ENCODE measurements around the gene GSE1. TPM values are rescaled to one million over a fixed set of nuclear protein-coding genes. Genes with fewer than 3 reads are reported as not detected.

Gene GSE1
- total RNA-seq, 6 experiments from 2014 or later: 30.0 to 48.0 (median 38.8) TPM

- ATAC-seq (peak in 2 of 4 donors; percentile 12 to 19), DNase-seq (peak in 1 of 3 donors; percentile 70)
- no peaks in the 10 kb centered on the region for H3K27me3 ChIP-seq
- no peak overlapping the region for H3K4me3 ChIP-seq
- H3K36me3 ChIP-seq: no peaks in the 10 kb centered on the region
- H3K9me3 ChIP-seq: no peaks in the 10 kb centered on the region
- H3K4me1 ChIP-seq: peaks cover 0 to 42% (median 11%) of the 10 kb centered on the region in 4 donors
- H3K27ac ChIP-seq: no peak overlapping the region
- intact Hi-C loops (cut with DNase I): no loop called here
- WGBS (ENCODE audit: insufficient coverage, low coverage, low lambda C conversion rate, missing lambda C conversion rate): 63% methylated on average over 14 of the region's 26 CpGs
- no peak for TF ChIP-seq CTCF (IDR thresholded peaks at IDR 0.05)
- no peak for TF ChIP-seq POLR2A (IDR thresholded peaks at IDR 0.05)
These were observed 25.7 kb downstream of the GSE1 start for GRCh38 chr16:85638695-85639409.

GRCh38 chr16:85639529-85640253, 26.6 kb downstream of the GSE1 start:
- intact Hi-C loops (cut with DNase I): no loop called here
- Histone ChIP-seq H3K27me3 (no peaks in the 10 kb centered on the region), H3K4me1 (peaks cover 0 to 37% (median 11%) of the 10 kb centered on the region in 4 donors), H3K36me3 (no peaks in the 10 kb centered on the region), H3K9me3 (no peaks in the 10 kb centered on the region), H3K4me3 (no peak overlapping the region), H3K27ac (no peak overlapping the region)
- peak in 2 of 3 donors; percentile 72 to 85 for DNase-seq
- 80% methylated on average over 2 of the region's 35 CpGs for WGBS (ENCODE audit: insufficient coverage, low coverage, low lambda C conversion rate, missing lambda C conversion rate)
- peak; percentile 2 to 58 (median 30) for ATAC-seq
- TF ChIP-seq CTCF (IDR thresholded peaks at IDR 0.05): no peak
- TF ChIP-seq POLR2A (IDR thresholded peaks at IDR 0.05): no peak

- TF ChIP-seq CTCF (IDR thresholded peaks at IDR 0.05) (no peak), POLR2A (IDR thresholded peaks at IDR 0.05) (no peak)
- peaks cover 0 to 32% (median 11%) of the 10 kb centered on the region in 4 donors for H3K4me1 ChIP-seq
These were observed 27.1 kb downstream of the GSE1 start for GRCh38 chr16:85640254-85640558.

GRCh38 chr16:85640585-85640984, 27.5 kb downstream of the GSE1 start:
- Histone ChIP-seq H3K9me3 (no peaks in the 10 kb centered on the region), H3K4me3 (no peak overlapping the region), H3K27me3 (no peaks in the 10 kb centered on the region), H3K27ac (no peak overlapping the region), H3K4me1 (peaks cover 0 to 29% (median 11%) of the 10 kb centered on the region in 4 donors), H3K36me3 (no peaks in the 10 kb centered on the region)
- intact Hi-C loops (cut with DNase I): no loop called here
- TF ChIP-seq POLR2A (IDR thresholded peaks at IDR 0.05) (no peak), CTCF (IDR thresholded peaks at IDR 0.05) (no peak)
- no peak for DNase-seq
- ATAC-seq: no peak
- WGBS (ENCODE audit: insufficient coverage, low coverage, low lambda C conversion rate, missing lambda C conversion rate): no CpG with 5 or more reads among the region's 31 CpGs

More at GRCh38 chr16:85640254-85640558, 27.1 kb downstream of the GSE1 start:
- H3K4me3 ChIP-seq: no peak overlapping the region
- intact Hi-C loops (cut with DNase I): no loop called here
- H3K27ac ChIP-seq: no peak overlapping the region
- DNase-seq (no peak), ATAC-seq (no peak)
- no peaks in the 10 kb centered on the region for H3K27me3 ChIP-seq
- WGBS (ENCODE audit: insufficient coverage, low coverage, low lambda C conversion rate, missing lambda C conversion rate): 100% methylated on average over 3 of the region's 13 CpGs
- no peaks in the 10 kb centered on the region for H3K36me3 ChIP-seq
- H3K9me3 ChIP-seq: no peaks in the 10 kb centered on the region

Measured in right lobe of liver (tissue), 6 donors.